ENCODE results near the gene NOL3. TPM values are rescaled to one million over a fixed set of nuclear protein-coding genes. Genes with fewer than 3 reads are reported as not detected.

NOL3 gene
- total and polyA plus RNA-seq, 5 experiments from 2014 or later = 0.70 to 1.6 TPM; not detected in 3

GRCh38 chr16:67177743-67178699 is 7.7 kb downstream of the NOL3 start:
- DNase-seq (peak in 7 of 10 donors; percentile 28 to 50 (median 40)), ATAC-seq (peak; percentile 48 to 74)
- Mint-ChIP-seq H3K4me3 (peak overlapping the region; percentile 29 to 74 (median 64)), H3K27ac (peak overlapping the region in 1 of 10 donors; percentile 33), H3K9me3 (no peaks in the 10 kb centered on the region), H3K27me3 (peaks cover 23 to 56% (median 29%) of the 10 kb centered on the region in 5 donors), H3K36me3 (peaks cover 0 to 3% (median 0%) of the 10 kb centered on the region in 3 donors), H3K4me1 (peaks cover 11 to 31% (median 27%) of the 10 kb centered on the region in 4 donors)
- POLR2A ChIA-PET = no interaction called here

GRCh38 chr16:67179421-67180080 is 9.2 kb downstream of the NOL3 start:
- peaks cover 15 to 45% (median 22%) of the 10 kb centered on the region in 5 donors for H3K27me3 Mint-ChIP-seq
- H3K27ac Mint-ChIP-seq = no peak overlapping the region
- no peak for DNase-seq
- H3K4me1 Mint-ChIP-seq = peaks cover 3 to 19% (median 14%) of the 10 kb centered on the region in 4 donors
- no peak for ATAC-seq
- no peaks in the 10 kb centered on the region for H3K9me3 Mint-ChIP-seq
- H3K36me3 Mint-ChIP-seq = no peaks in the 10 kb centered on the region
- POLR2A ChIA-PET = no interaction called here
- H3K4me3 Mint-ChIP-seq = peak overlapping the region in 2 of 10 donors; percentile 11 to 14

GRCh38 chr16:67180166-67180565 is 9.8 kb downstream of the NOL3 start:
- peaks cover 5 to 20% (median 19%) of the 10 kb centered on the region in 4 donors for H3K4me1 Mint-ChIP-seq
- POLR2A ChIA-PET = no interaction called here
- H3K9me3 Mint-ChIP-seq = no peaks in the 10 kb centered on the region
- H3K36me3 Mint-ChIP-seq = no peaks in the 10 kb centered on the region
- ATAC-seq (no peak), DNase-seq (no peak)
- H3K4me3 Mint-ChIP-seq = no peak overlapping the region
- no peak overlapping the region for H3K27ac Mint-ChIP-seq
- peaks cover 15 to 42% (median 22%) of the 10 kb centered on the region in 5 donors for H3K27me3 Mint-ChIP-seq

- POLR2A ChIA-PET = no interaction called here
- no peaks in the 10 kb centered on the region for H3K36me3 Mint-ChIP-seq
- no peak overlapping the region for H3K27ac Mint-ChIP-seq
- peaks cover 11 to 25% (median 23%) of the 10 kb centered on the region in 4 donors for H3K4me1 Mint-ChIP-seq
- DNase-seq = no peak
- no peaks in the 10 kb centered on the region for H3K9me3 Mint-ChIP-seq
- no peak overlapping the region for H3K4me3 Mint-ChIP-seq
- H3K27me3 Mint-ChIP-seq = peaks cover 13 to 31% (median 21%) of the 10 kb centered on the region in 5 donors
- no peak for ATAC-seq
Measured at GRCh38 chr16:67181346-67181745, 11.0 kb downstream of the NOL3 start.

GRCh38 chr16:67182288-67182687 is 11.9 kb downstream of the NOL3 start:
- Mint-ChIP-seq H3K36me3 (no peaks in the 10 kb centered on the region), H3K4me3 (no peak overlapping the region), H3K27me3 (peaks cover 9 to 23% (median 17%) of the 10 kb centered on the region in 5 donors), H3K9me3 (no peaks in the 10 kb centered on the region), H3K4me1 (peaks cover 11 to 25% (median 22%) of the 10 kb centered on the region in 4 donors), H3K27ac (no peak overlapping the region)
- POLR2A ChIA-PET = interaction anchor here (1.3 kb wide), 1 partner anchor 10 kb away, joined by 3 read pairs; the partner anchor contains the start of gene E2F4
- ATAC-seq = no peak
- DNase-seq = no peak

- no peak overlapping the region for H3K4me3 Mint-ChIP-seq
- H3K27me3 Mint-ChIP-seq = peaks cover 5 to 16% (median 12%) of the 10 kb centered on the region in 5 donors
- ATAC-seq = no peak
- H3K4me1 Mint-ChIP-seq = peaks cover 11 to 20% (median 16%) of the 10 kb centered on the region in 4 donors
- DNase-seq = no peak
- H3K9me3 Mint-ChIP-seq = no peaks in the 10 kb centered on the region
- H3K27ac Mint-ChIP-seq = no peak overlapping the region
- H3K36me3 Mint-ChIP-seq = no peaks in the 10 kb centered on the region
- POLR2A ChIA-PET = interaction anchor here (1.3 to 2.5 kb wide), 2 partner anchors 9 to 23 kb away, joined by 3 to 15 read pairs; partner anchors contain the start of genes E2F4, FBXL8 and TRADD
Measured at GRCh38 chr16:67183284-67183626, 12.9 kb downstream of the NOL3 start.

GRCh38 chr16:67183627-67184452 is 13.5 kb downstream of the NOL3 start, which contains the start of gene MATCAP1:
Gene MATCAP1 (minus strand): TSS chr16:67183963. CDS start chr16:67180610, 3,353 bp downstream.
- DNase-seq (peak; percentile 82 to 97 (median 94)), ATAC-seq (peak; percentile 91 to 95)
- POLR2A ChIA-PET = interaction anchor here (0.6 to 2.5 kb wide), 6 partner anchors 9 to 156 kb away, joined by 3 to 15 read pairs (median 4); partner anchors contain the start of genes E2F4, FBXL8, FHOD1 and TRADD
- peak within 1 kb of the TSS in 6 of 10 donors; percentile 55 to 90 (median 80) for H3K4me3 Mint-ChIP-seq
- H3K27ac Mint-ChIP-seq = peak within 1 kb of the TSS in 5 of 10 donors; percentile 15 to 89 (median 66)
- H3K9me3 Mint-ChIP-seq = no peaks in the 10 kb centered on the region
- peaks cover 2 to 12% (median 7%) of the 10 kb centered on the region in 5 donors for H3K27me3 Mint-ChIP-seq
- no peaks in the 10 kb centered on the region for H3K36me3 Mint-ChIP-seq
- H3K4me1 Mint-ChIP-seq = peaks cover 10 to 16% (median 11%) of the 10 kb centered on the region in 4 donors

GRCh38 chr16:67184453-67184994 is 14.2 kb downstream of the NOL3 start:
- DNase-seq (peak in 1 of 10 donors; percentile 40), ATAC-seq (peak in 1 of 2 donors; percentile 15)
- peak overlapping the region in 5 of 10 donors; percentile 15 to 89 (median 66) for H3K27ac Mint-ChIP-seq
- H3K4me1 Mint-ChIP-seq = peaks cover 8 to 14% (median 11%) of the 10 kb centered on the region in 4 donors
- no peaks in the 10 kb centered on the region for H3K9me3 Mint-ChIP-seq
- H3K27me3 Mint-ChIP-seq = peaks cover 0 to 7% (median under 1%) of the 10 kb centered on the region in 5 donors
- no peaks in the 10 kb centered on the region for H3K36me3 Mint-ChIP-seq
- peak overlapping the region in 6 of 10 donors; percentile 55 to 90 (median 80) for H3K4me3 Mint-ChIP-seq
- POLR2A ChIA-PET = interaction anchor here (1.2 to 2.5 kb wide), 7 partner anchors 10 to 156 kb away, joined by 3 to 15 read pairs (median 4); partner anchors contain the start of genes FBXL8, FHOD1, TMEM208 and TRADD

GRCh38 chr16:67184995-67185650 is 14.8 kb downstream of the NOL3 start:
- ATAC-seq = peak; percentile 22 to 33
- Mint-ChIP-seq H3K36me3 (no peaks in the 10 kb centered on the region), H3K9me3 (no peaks in the 10 kb centered on the region), H3K27me3 (peaks cover 0 to 7% (median 0%) of the 10 kb centered on the region in 5 donors), H3K27ac (peak overlapping the region; percentile 43 to 88 (median 78)), H3K4me3 (peak overlapping the region in 8 of 10 donors; percentile 74 to 94 (median 89)), H3K4me1 (peaks cover 8 to 14% (median 11%) of the 10 kb centered on the region in 4 donors)
- DNase-seq = peak; percentile 67 to 89 (median 80)
- POLR2A ChIA-PET = interaction anchor here (0.7 to 2.5 kb wide), 8 partner anchors 11 to 157 kb away, joined by 3 to 15 read pairs (median 4); partner anchors contain the start of genes FBXL8, FHOD1, TMEM208 and TRADD

GRCh38 chr16:67185651-67186134 is 15.4 kb downstream of the NOL3 start:
- no peaks in the 10 kb centered on the region for H3K9me3 Mint-ChIP-seq
- H3K36me3 Mint-ChIP-seq = no peaks in the 10 kb centered on the region
- H3K4me1 Mint-ChIP-seq = peaks cover 8 to 14% (median 11%) of the 10 kb centered on the region in 4 donors
- peak overlapping the region in 8 of 10 donors; percentile 74 to 94 (median 89) for H3K4me3 Mint-ChIP-seq
- POLR2A ChIA-PET = interaction anchor here (0.5 to 2.5 kb wide), 7 partner anchors 11 to 371 kb away, joined by 4 to 15 read pairs (median 4); partner anchors contain the start of genes FBXL8, TMEM208 and TRADD
- peak overlapping the region in 4 of 10 donors; percentile 65 to 88 (median 80) for H3K27ac Mint-ChIP-seq
- ATAC-seq (no peak), DNase-seq (no peak)
- H3K27me3 Mint-ChIP-seq = peaks cover 0 to 7% (median 0%) of the 10 kb centered on the region in 5 donors

Measured in naive thymus-derived CD8-positive, alpha-beta T cell (primary cell).